CD8-positive, alpha-beta memory T cell (primary cell): Measurements from ENCODE around the gene F10. TPM values are rescaled to one million over a fixed set of nuclear protein-coding genes. Genes with fewer than 3 reads are reported as not detected.
"Not testable (repeated sequence)": the region's sequence is repeated elsewhere in the genome, so short reads cannot be mapped to it uniquely, and the experiment has no call there.

Experiments
- CTCF ChIA-PET: fragments of 350-600 bp; sonication (Branson Sonifier 250); formaldehyde crosslinking; loops from one replicate; lab custom pipeline; 2021; ENCODE audit warnings: antibody characterized with exemption; lab: Charles Lee
- POLR2A ChIA-PET: fragments of 350-600 bp; sonication (Branson Sonifier 250); formaldehyde crosslinking; loops from one replicate; lab custom pipeline; 2021; ENCODE audit warnings: antibody characterized with exemption; lab: Charles Lee
- DNase-seq, 5 donors: peaks; one replicate each; pipeline versions ENCODE4 v3.0.0 to v3.0.0-alpha.2; 2020 to 2022; ENCODE audit warnings: mixed read lengths in 1 of 5
- H3K27ac ChIP-seq: one replicate; pipeline ENCODE4 v1.7.0; 2013; ENCODE audit warnings: low read depth, mild to moderate bottlenecking, low read length, moderate library complexity
- H3K27me3 ChIP-seq: 2 replicates; pipeline ENCODE4 v1.7.0; 2013; ENCODE audit warnings: low read length, mild to moderate bottlenecking; ENCODE audit not compliant: insufficient read depth, poor library complexity, severe bottlenecking
- H3K36me3 ChIP-seq: 2 replicates; pipeline ENCODE4 v1.7.0; 2013; ENCODE audit warnings: mild to moderate bottlenecking, low read length, moderate library complexity; ENCODE audit not compliant: insufficient read depth
- H3K4me1 ChIP-seq: 2 replicates; pipeline ENCODE4 v1.7.0; 2013; ENCODE audit warnings: mild to moderate bottlenecking, low read length, moderate library complexity; ENCODE audit not compliant: insufficient read depth
- H3K4me3 ChIP-seq: 2 replicates; pipeline ENCODE4 v1.7.0; 2013; ENCODE audit warnings: mild to moderate bottlenecking, low read length
- H3K9me3 ChIP-seq: 2 replicates; pipeline ENCODE4 v1.7.0; 2013; ENCODE audit warnings: mild to moderate bottlenecking, low read length
- H3K27ac Mint-ChIP-seq, 8 donors: one replicate each; pipeline ENCODE4 v1.8.0; 2020 to 2021; ENCODE audit warnings: mixed read lengths in 8 of 8, mild to moderate bottlenecking in 6 of 8, inconsistent platforms in 3 of 8, moderate library complexity in 3 of 8
- H3K27me3 Mint-ChIP-seq, 2 donors: one replicate each; pipeline ENCODE4 v1.8.0; 2020 to 2021; ENCODE audit warnings: mixed read lengths in 2 of 2, mild to moderate bottlenecking in 1 of 2, moderate library complexity in 1 of 2
- H3K36me3 Mint-ChIP-seq, 3 donors: one replicate each; pipeline ENCODE4 v1.8.0; 2020 to 2021; ENCODE audit warnings: mixed read lengths in 3 of 3, inconsistent platforms in 1 of 3, mild to moderate bottlenecking in 1 of 3
- H3K4me1 Mint-ChIP-seq, 3 donors: one replicate each; pipeline ENCODE4 v1.8.0; 2020 to 2021; ENCODE audit warnings: mixed read lengths in 3 of 3, inconsistent platforms in 1 of 3, mild to moderate bottlenecking in 1 of 3
- H3K4me3 Mint-ChIP-seq, 7 donors: one replicate each; pipeline ENCODE4 v1.8.0; 2020 to 2021; ENCODE audit warnings: mixed read lengths in 7 of 7, mild to moderate bottlenecking in 6 of 7, moderate library complexity in 4 of 7, inconsistent platforms in 2 of 7
- H3K9me3 Mint-ChIP-seq, 5 donors: one replicate each; pipeline ENCODE4 v1.8.0; 2020 to 2022; ENCODE audit warnings: mixed read lengths in 5 of 5, mild to moderate bottlenecking in 3 of 5, moderate library complexity in 2 of 5, inconsistent platforms in 1 of 5
- polyA plus RNA-seq: library from polyadenylated mRNA; unstranded; fragments of 300-500 nt; fragmentation: Illumina TruSeq; gene quantifications from one replicate; pipeline ENCODE4 v1.2.3, GENCODE V29; 2021
- total RNA-seq, 2 experiments: library from RNA; stranded (reverse); gene quantifications; one replicate each; pipeline ENCODE4 v1.2.3, GENCODE V29; 2021

The F10 gene
- total and polyA plus RNA-seq, 3 experiments from 2014 or later: not detected

DNA sequence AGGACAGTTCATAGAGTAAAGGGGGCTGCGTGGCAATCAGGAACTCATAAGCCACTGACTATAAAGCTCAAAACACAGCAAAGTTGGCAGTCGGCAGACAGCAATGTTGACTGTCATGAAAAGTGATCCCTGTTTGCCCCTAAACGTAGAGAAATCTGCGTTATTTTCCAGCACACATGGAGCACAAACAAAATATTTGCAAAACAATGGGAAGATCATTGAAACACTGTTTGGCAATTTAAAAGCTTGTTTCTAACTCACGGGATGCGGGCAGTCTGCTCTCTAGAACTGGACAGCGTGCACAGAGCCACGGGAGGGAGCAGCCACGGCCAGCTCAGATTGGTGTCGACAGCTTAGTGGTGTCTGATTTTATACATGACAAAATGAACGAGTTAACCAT is 23.5 kb upstream of the F10 start:
- H3K4me1 Mint-ChIP-seq: no peaks in the 10 kb centered on the region
- Histone ChIP-seq H3K27me3 (no peaks in the 10 kb centered on the region), H3K27ac (no peak overlapping the region), H3K4me1 (no peaks in the 10 kb centered on the region), H3K9me3 (no peaks in the 10 kb centered on the region), H3K4me3 (no peak overlapping the region), H3K36me3 (no peaks in the 10 kb centered on the region)
- H3K9me3 Mint-ChIP-seq: no peaks in the 10 kb centered on the region
- ChIA-PET POLR2A (no interaction called here), CTCF (interaction anchor here (1.0 kb wide), 1 partner anchor 12 kb away, joined by 3 read pairs; no protein-coding TSS in a partner anchor)
- peaks cover 0 to 4% (median 0%) of the 10 kb centered on the region in 3 donors for H3K36me3 Mint-ChIP-seq
- no peak overlapping the region for H3K4me3 Mint-ChIP-seq
- DNase-seq: no peak
- no peaks in the 10 kb centered on the region for H3K27me3 Mint-ChIP-seq
- no peak overlapping the region for H3K27ac Mint-ChIP-seq

DNA sequence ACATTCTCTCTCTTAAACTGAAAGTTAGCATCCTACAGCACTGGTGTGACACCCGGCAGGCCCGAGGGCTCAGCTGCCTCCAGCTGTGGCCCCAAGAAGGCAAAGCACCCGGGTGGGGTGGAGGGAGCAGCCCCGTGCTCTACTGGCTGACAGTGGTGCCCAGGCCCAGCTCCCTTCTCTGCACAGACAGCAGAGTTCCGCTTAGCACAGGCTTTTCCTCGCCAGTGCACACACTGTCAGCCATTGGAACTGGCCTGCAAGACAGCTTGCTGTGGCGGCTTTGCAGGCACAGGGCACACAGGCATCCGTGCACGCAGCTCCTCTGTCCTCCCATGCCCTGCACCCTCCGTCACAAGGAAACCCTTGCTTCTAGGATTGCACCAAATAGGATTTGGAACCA is 20.3 kb upstream of the F10 start:
- POLR2A ChIA-PET: interaction anchor here (0.6 kb wide), 1 partner anchor 81 kb away, joined by 4 read pairs; no protein-coding TSS in a partner anchor
- H3K27ac ChIP-seq, DNase-seq, H3K36me3 ChIP-seq, H3K27me3 Mint-ChIP-seq, H3K27ac Mint-ChIP-seq, H3K4me1 ChIP-seq, H3K9me3 ChIP-seq, CTCF ChIA-PET, H3K4me1 Mint-ChIP-seq, H3K9me3 Mint-ChIP-seq, H3K4me3 Mint-ChIP-seq, H3K4me3 ChIP-seq, H3K36me3 Mint-ChIP-seq, H3K27me3 ChIP-seq: not testable (repeated sequence)

DNA sequence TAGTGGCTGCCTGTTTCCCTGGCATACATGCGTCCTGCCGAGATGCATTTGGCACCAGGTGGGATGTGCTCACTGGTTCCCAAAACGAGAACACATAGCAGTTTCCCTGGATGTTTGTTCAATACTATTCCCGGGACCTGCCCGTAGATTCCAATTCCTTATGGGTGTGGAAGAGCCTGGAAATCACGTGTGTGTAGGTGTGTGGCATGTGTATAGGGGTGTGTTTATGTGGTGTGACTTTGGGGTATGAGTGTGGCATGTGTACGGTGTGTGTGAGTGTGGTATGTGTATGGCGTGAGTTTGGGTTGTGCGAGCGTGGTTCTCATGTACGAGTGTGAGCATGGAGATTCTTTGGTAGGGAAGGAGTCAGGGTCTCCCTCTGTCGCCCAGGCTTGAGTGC is 19.9 kb upstream of the F10 start:
- Mint-ChIP-seq H3K4me3 (no peak overlapping the region), H3K4me1 (no peaks in the 10 kb centered on the region), H3K27ac (peak overlapping the region in 1 of 8 donors; percentile 57), H3K9me3 (no peaks in the 10 kb centered on the region), H3K27me3 (no peaks in the 10 kb centered on the region), H3K36me3 (peaks cover 0 to 4% (median 0%) of the 10 kb centered on the region in 3 donors)
- ChIA-PET POLR2A (no interaction called here), CTCF (no interaction called here)
- Histone ChIP-seq H3K4me3 (no peak overlapping the region), H3K27me3 (no peaks in the 10 kb centered on the region), H3K36me3 (no peaks in the 10 kb centered on the region), H3K9me3 (no peaks in the 10 kb centered on the region), H3K27ac (no peak overlapping the region), H3K4me1 (no peaks in the 10 kb centered on the region)
- no peak for DNase-seq

- H3K27ac Mint-ChIP-seq: no peak overlapping the region
- H3K4me3 Mint-ChIP-seq: no peak overlapping the region
- H3K27ac ChIP-seq: no peak overlapping the region
- no peaks in the 10 kb centered on the region for H3K36me3 Mint-ChIP-seq
- H3K36me3 ChIP-seq: no peaks in the 10 kb centered on the region
- no peaks in the 10 kb centered on the region for H3K27me3 ChIP-seq
- H3K4me1 Mint-ChIP-seq: no peaks in the 10 kb centered on the region
- no peaks in the 10 kb centered on the region for H3K27me3 Mint-ChIP-seq
- H3K4me3 ChIP-seq: no peak overlapping the region
- ChIA-PET POLR2A (no interaction called here), CTCF (no interaction called here)
- no peaks in the 10 kb centered on the region for H3K9me3 ChIP-seq
- H3K9me3 Mint-ChIP-seq: no peaks in the 10 kb centered on the region
- H3K4me1 ChIP-seq: no peaks in the 10 kb centered on the region
- no peak for DNase-seq
These were observed 19.0 kb upstream of the F10 start for GRCh38 chr13:113103646-113104045.

- POLR2A ChIA-PET: no interaction called here
- no peak within 1 kb of the TSS for H3K4me3 Mint-ChIP-seq
- CTCF ChIA-PET: no interaction called here
These were observed 17.3 kb upstream of the F10 start, which contains the start of gene F7 for GRCh38 chr13:113105032-113105920. F7 (plus strand) TSS chr13:113105791; CDS start chr13:113105842, 51 bp downstream.

GRCh38 chr13:113105921-113106452 is 16.6 kb upstream of the F10 start:
- Histone ChIP-seq H3K27me3 (peaks cover 4% of the 10 kb centered on the region), H3K36me3 (no peaks in the 10 kb centered on the region), H3K4me1 (no peaks in the 10 kb centered on the region), H3K27ac (no peak overlapping the region), H3K9me3 (no peaks in the 10 kb centered on the region), H3K4me3 (no peak overlapping the region)
- Mint-ChIP-seq H3K4me1 (no peaks in the 10 kb centered on the region), H3K36me3 (no peaks in the 10 kb centered on the region), H3K27me3 (peaks cover 0 to 1% of the 10 kb centered on the region in 2 donors), H3K9me3 (no peaks in the 10 kb centered on the region), H3K4me3 (no peak overlapping the region), H3K27ac (no peak overlapping the region)
- no peak for DNase-seq
- ChIA-PET POLR2A (no interaction called here), CTCF (no interaction called here)

More at GRCh38 chr13:113105032-113105920, 17.3 kb upstream of the F10 start, which contains the start of gene F7:
- Mint-ChIP-seq H3K9me3 (no peaks in the 10 kb centered on the region), H3K27me3 (peaks cover 0 to 1% of the 10 kb centered on the region in 2 donors), H3K4me1 (no peaks in the 10 kb centered on the region), H3K27ac (peak within 1 kb of the TSS in 1 of 8 donors; percentile 22), H3K36me3 (no peaks in the 10 kb centered on the region)
- no peaks in the 10 kb centered on the region for H3K4me1 ChIP-seq
- no peak for DNase-seq
- H3K27ac ChIP-seq: no peak within 1 kb of the TSS
- peaks cover 4% of the 10 kb centered on the region for H3K27me3 ChIP-seq
- H3K4me3 ChIP-seq: no peak within 1 kb of the TSS
- no peaks in the 10 kb centered on the region for H3K36me3 ChIP-seq
- no peaks in the 10 kb centered on the region for H3K9me3 ChIP-seq

DNA sequence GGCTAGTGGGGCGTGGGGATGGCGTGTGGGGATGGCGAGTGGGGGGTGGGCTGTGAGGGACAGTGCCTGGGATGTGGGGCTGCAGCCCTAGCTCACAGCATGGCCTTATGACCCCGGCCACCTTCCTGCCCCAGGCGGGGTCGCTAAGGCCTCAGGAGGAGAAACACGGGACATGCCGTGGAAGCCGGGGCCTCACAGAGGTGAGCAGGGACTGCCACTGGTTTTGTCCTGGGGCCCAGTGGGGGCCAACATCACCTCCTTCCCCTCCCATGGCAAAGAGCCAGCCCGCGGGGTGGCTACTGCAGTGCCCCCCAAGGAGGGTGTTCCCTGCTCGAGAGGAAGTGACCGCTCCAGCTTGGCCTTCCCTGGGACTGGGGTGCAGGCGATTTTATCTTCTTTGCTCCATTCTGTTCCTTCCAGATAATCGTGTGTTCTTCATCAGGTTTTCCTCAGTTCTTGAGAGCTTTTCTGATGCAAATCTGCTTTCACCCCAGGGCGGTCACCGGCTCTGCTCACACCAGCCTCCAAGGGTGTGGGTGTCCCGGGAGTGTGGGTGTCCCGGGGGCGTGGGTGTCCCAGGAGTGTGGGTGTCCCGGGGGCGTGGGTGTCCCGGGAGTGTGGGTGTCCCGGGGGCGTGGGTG is 15.8 kb upstream of the F10 start:
- POLR2A ChIA-PET: no interaction called here
- no peak overlapping the region for H3K4me3 ChIP-seq
- H3K36me3 ChIP-seq: no peaks in the 10 kb centered on the region
- H3K9me3 ChIP-seq: no peaks in the 10 kb centered on the region
- H3K4me3 Mint-ChIP-seq: no peak overlapping the region
- no peak overlapping the region for H3K27ac Mint-ChIP-seq
- no peak overlapping the region for H3K27ac ChIP-seq
- peaks cover 0 to 1% of the 10 kb centered on the region in 2 donors for H3K27me3 Mint-ChIP-seq
- no peaks in the 10 kb centered on the region for H3K36me3 Mint-ChIP-seq
- peaks cover 4% of the 10 kb centered on the region for H3K27me3 ChIP-seq
- CTCF ChIA-PET: no interaction called here
- H3K4me1 ChIP-seq: no peaks in the 10 kb centered on the region
- no peak for DNase-seq
- H3K4me1 Mint-ChIP-seq: no peaks in the 10 kb centered on the region
- no peaks in the 10 kb centered on the region for H3K9me3 Mint-ChIP-seq

DNA sequence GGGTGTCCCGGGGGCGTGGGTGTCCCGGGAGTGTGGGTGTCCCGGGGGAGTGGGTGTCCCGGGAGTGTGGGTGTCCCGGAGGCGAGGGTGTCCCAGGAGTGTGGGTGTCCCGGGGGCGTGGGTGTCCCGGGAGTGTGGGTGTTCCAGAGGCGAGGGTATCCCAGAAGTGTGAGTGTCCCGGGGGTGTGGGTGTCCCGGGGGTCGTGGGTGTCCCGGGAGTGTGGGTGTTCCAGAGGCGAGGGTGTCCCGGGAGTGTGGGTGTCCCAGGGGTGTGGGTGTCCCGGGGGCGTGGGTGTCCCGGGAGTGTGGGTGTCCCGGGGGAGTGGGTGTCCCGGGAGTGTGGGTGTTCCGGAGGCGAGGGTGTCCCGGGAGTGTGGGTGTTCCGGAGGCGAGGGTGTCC is 14.1 kb upstream of the F10 start:
- H3K4me3 Mint-ChIP-seq, H3K4me3 ChIP-seq, H3K4me1 ChIP-seq, H3K4me1 Mint-ChIP-seq, H3K27me3 ChIP-seq, H3K27me3 Mint-ChIP-seq, H3K9me3 Mint-ChIP-seq, H3K27ac ChIP-seq, H3K36me3 ChIP-seq, POLR2A ChIA-PET, H3K9me3 ChIP-seq, CTCF ChIA-PET, H3K36me3 Mint-ChIP-seq, H3K27ac Mint-ChIP-seq: not testable (repeated sequence)
- DNase-seq: peak in 1 of 5 donors; percentile 18
